GOT3 (cell line): ENCODE measurements around the gene NPIPA2.
"Not testable (repeated sequence)": the region's sequence is repeated elsewhere in the genome, so short reads cannot be mapped to it uniquely, and the experiment has no call there.

ENCODE experiments used
- DNase-seq: peaks from one replicate; lab custom pipeline; 2025; ENCODE audit warnings: mixed read lengths; lab: John Stamatoyannopoulos, UW

Gene NPIPA2

DNA sequence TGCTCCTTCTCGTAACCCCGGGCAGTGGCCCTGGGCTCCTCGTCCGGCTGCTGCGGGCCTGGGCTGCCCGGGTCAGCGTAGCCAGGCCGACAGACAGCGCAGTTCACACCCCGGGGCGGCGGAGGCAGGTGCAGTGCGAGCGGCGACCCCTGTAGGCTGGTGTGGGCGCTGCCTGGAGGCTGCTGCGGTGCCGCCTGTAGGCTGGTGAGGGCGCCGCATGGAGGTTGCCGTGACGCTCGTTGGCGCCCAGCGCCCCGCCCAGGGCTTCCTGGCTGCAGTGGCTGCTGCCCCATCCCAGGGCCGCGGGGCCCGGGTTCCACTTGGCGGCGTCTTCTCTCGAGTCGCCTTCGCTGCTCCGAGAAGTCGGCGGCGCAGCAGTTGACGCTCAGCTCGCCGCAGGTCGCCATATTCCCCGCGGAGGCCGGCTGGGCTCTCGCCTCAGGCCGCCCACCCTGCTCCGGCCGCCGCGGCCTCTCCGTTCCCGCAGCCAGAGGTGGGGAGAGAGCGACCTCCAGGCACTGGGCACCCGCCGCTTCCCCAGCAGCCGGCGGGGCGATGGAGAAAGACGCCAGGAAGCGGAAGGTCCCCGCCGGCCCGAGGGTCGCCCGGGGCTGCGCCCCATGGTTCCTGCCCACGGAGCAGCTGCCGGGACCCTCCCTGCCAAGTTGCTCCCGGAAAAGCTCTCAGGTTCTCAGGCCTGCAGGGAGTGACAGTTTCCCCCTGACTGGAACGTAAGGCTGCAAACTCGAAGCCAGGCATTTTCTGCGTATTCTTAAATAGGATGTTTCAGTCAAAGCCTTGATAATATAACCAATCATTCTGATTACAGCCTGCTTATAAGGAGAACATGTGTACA, at the start of gene NPIPA2:
NPIPA2 (plus strand) TSS at position 261 of the 856 bp plus-strand sequence. CDS start 5,533 bp downstream, outside the sequence.
- DNase-seq, result not testable (repeated sequence)

DNA sequence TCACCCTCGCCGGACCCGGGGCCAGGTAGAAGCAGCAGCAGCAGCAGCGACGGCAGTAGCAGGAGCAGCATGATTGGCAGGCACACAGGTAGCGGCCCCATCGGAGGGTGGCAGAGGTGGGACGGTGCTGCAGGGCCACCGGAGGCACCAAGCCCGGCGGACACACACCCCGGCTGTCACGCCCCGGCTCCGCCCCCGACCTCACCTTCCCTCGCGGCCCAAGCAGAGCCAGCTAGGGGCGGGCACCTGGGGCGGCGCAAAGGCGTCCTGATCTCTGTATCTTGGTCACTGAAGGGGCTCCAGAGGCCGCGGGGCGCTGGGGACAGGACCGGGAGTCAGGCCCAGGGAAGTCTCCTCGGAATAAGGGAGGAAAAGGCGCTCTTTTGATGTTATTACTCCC, 48.2 kb upstream of the NPIPA2 start, which contains the start of gene PLA2G10:
PLA2G10 (minus strand) TSS at position 180 of the 400 bp plus-strand sequence; CDS start at position 101, 79 bp downstream.
- not testable (repeated sequence) for DNase-seq

DNA sequence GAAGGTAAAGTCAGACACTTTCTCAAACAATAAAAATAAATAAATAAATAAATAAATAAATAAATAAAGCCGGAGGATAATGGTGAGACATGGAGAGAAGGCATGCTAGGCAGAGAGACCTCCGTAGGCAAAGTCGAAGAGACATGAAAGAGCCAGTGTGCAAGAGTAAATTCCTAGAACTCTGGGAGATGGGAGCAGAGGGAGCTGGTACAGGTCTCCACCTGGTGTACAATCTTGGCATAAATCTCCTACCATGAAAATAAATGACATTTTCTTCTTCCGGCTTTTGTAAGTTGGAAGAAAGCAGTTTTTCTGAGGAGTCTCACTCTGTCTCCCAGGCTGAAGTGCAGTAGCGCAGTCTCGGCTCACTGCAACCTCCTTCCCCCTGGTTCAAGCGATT, 40.5 kb upstream of the NPIPA2 start:
- not testable (repeated sequence) for DNase-seq

DNA sequence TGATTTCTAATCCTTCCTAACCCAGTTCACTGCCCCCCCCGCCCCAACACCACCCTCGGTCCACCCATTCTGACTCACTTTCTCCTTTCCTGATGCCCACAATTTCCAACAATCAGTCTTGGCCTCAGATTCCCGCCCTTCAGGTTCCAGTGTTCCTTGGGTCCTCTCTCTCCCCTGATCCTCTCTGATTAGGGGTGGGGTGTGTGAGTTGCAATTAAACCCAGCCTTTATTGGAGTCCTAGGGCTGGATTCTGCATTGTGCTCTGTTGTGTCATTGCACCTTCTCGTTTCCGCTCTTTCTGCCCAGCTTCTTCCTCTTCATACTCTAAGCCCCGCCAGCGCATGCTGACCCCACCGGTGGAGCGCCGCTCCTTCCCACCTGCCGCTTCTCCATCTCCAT, 39.7 kb upstream of the NPIPA2 start:
- DNase-seq, result not testable (repeated sequence)

DNA sequence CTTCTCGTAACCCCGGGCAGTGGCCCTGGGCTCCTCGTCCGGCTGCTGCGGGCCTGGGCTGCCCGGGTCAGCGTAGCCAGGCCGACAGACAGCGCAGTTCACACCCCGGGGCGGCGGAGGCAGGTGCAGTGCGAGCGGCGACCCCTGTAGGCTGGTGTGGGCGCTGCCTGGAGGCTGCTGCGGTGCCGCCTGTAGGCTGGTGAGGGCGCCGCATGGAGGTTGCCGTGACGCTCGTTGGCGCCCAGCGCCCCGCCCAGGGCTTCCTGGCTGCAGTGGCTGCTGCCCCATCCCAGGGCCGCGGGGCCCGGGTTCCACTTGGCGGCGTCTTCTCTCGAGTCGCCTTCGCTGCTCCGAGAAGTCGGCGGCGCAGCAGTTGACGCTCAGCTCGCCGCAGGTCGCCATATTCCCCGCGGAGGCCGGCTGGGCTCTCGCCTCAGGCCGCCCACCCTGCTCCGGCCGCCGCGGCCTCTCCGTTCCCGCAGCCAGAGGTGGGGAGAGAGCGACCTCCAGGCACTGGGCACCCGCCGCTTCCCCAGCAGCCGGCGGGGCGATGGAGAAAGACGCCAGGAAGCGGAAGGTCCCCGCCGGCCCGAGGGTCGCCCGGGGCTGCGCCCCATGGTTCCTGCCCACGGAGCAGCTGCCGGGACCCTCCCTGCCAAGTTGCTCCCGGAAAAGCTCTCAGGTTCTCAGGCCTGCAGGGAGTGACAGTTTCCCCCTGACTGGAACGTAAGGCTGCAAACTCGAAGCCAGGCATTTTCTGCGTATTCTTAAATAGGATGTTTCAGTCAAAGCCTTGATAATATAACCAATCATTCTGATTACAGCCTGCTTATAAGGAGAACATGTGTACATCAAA, 38.9 kb upstream of the NPIPA2 start, which contains the start of gene NPIPA3:
NPIPA3 (plus strand) TSS at position 256 of the 856 bp plus-strand sequence. CDS start 5,533 bp downstream, outside the sequence.
- DNase-seq, result not testable (repeated sequence)

DNA sequence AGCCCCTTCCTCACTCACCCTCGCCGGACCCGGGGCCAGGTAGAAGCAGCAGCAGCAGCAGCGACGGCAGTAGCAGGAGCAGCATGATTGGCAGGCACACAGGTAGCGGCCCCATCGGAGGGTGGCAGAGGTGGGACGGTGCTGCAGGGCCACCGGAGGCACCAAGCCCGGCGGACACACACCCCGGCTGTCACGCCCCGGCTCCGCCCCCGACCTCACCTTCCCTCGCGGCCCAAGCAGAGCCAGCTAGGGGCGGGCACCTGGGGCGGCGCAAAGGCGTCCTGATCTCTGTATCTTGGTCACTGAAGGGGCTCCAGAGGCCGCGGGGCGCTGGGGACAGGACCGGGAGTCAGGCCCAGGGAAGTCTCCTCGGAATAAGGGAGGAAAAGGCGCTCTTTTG, 9.1 kb upstream of the NPIPA2 start:
- DNase-seq, result not testable (repeated sequence)

DNA sequence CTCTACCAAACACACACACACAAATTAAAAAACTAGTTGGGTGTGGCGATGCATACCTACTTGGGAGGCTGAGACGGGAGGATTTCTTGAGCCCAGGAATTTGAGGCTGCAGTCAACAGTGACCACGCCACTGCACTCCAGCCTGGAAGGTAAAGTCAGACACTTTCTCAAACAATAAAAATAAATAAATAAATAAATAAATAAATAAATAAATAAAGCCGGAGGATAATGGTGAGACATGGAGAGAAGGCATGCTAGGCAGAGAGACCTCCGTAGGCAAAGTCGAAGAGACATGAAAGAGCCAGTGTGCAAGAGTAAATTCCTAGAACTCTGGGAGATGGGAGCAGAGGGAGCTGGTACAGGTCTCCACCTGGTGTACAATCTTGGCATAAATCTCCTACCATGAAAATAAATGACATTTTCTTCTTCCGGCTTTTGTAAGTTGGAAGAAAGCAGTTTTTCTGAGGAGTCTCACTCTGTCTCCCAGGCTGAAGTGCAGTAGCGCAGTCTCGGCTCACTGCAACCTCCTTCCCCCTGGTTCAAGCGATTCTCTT, 1.4 kb upstream of the NPIPA2 start:
- DNase-seq, result not testable (repeated sequence)

DNA sequence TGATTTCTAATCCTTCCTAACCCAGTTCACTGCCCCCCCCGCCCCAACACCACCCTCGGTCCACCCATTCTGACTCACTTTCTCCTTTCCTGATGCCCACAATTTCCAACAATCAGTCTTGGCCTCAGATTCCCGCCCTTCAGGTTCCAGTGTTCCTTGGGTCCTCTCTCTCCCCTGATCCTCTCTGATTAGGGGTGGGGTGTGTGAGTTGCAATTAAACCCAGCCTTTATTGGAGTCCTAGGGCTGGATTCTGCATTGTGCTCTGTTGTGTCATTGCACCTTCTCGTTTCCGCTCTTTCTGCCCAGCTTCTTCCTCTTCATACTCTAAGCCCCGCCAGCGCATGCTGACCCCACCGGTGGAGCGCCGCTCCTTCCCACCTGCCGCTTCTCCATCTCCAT, 539 bp upstream of the NPIPA2 start:
- not testable (repeated sequence) for DNase-seq

DNA sequence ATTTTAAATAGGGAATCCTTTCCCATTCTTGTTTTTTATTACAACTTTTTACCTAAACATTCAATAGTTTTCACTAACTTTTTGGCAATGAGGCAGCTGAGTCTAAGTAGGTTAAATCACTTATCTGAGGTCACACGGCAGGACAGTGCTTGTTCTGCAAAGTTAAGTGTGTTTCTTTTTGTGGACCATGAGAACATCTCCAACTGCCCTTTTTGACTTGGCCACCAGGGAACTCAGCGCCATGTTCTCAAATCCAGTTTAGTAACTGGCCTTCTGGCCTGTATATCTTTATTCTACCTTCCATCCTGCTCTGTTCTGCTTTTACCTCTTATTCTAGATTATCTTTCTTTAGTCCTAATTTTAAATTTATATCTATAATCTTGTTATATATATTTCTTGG, 31.3 kb downstream of the NPIPA2 start:
- not testable (repeated sequence) for DNase-seq

DNA sequence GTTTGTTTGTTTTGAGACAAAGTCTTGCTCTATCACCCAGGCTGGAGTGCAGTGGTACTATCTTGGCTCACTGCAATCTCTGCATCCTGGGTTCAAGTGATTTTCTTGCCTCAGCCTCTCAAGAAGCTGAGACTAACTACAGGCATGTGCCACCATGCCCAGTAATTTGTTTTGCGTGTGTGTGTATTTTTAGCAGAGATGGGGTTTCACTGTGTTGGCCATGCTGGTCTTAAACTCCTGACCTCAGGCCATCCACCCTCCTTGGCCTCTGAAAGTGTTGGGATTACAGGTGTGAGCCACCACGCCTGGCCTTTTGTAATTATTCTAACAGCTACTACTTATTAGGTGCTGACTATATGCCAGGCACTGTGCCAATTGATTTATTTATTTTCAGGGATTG, 33.3 kb downstream of the NPIPA2 start:
- not testable (repeated sequence) for DNase-seq

DNA sequence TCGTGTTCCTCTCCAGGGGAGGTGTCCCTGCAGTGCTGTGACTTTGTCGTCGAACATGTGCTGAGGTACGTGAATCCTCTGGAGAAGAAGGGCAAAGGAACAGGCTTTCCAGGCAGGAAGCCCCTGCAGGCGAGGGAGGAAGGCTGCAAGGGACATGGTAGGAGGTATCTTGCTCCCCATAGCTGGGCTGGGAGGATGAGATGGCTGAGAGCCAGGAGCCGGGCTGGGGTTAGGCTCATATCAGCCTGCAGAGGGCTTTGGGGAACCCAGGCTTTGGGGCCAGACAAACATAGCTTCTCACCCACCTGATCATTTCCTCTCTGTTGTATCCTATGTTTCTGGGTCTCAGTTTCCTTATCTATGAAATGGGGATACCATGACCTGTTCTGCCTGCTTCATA, 34.4 kb downstream of the NPIPA2 start:
- not testable (repeated sequence) for DNase-seq

DNA sequence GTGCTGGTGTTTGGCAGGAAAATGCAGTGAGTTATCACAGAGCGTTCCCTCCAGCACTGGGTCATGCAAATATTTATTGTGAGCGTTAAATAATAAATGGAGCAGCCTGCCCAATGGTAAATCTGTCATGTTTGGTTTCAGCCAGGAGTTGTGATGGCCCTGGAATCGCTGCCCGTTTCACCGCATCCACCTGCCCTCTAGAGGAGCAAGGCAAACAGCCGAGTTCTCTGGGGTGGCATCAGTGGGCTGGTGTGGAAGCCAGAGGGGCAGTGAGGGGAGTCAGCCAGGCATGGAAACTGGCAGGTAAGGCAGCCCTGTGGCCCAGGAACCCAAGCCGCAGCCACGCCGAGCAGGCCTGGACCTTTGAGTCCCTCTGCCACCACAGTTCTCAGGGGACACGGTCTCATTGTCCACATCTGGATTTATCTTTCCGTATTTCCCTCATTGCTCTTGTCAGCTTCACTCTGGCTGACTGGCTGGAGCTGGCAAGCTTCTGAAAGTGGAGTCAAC, 37.1 kb downstream of the NPIPA2 start:
- not testable (repeated sequence) for DNase-seq

DNA sequence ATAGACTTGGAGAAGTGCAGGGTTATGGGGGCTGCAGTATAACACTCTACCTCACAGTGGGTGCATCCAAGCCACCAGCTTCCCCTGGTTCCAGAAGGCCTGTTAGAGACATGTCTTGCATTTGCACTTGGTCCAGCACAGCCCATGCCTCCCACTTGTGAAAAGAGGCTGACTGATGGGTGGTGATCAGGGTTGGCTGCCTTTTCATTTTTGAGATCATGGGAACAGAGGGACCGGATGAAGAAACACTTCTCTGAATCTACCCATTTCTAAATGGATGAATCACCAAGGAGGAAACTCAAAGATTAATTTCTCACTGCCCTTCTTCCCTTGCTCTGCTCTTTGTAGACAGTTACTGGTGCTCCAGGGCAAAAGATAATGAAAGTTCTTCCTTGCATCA, 43.8 kb downstream of the NPIPA2 start:
- DNase-seq, result not testable (repeated sequence)

DNA sequence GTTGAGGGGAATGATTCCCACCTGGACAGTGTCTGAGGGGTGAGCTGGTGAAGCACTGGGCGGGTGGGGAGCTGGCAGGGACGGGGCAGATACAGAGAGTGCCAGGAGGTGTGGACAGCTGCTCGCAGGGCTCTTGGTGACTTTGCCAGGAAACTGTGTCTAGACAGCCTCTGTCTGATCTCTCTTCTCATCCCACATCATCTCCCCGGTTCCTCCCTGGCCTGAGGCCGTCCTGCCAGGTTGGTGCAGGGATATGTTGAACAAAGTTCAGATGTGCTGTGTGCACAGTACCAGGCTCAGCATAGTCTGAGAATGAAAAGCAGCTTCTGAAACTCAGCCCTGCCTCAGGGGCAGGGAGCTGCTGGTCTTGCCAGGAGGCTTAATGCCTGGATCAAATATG, 47.2 kb downstream of the NPIPA2 start:
- DNase-seq, result not testable (repeated sequence)

DNA sequence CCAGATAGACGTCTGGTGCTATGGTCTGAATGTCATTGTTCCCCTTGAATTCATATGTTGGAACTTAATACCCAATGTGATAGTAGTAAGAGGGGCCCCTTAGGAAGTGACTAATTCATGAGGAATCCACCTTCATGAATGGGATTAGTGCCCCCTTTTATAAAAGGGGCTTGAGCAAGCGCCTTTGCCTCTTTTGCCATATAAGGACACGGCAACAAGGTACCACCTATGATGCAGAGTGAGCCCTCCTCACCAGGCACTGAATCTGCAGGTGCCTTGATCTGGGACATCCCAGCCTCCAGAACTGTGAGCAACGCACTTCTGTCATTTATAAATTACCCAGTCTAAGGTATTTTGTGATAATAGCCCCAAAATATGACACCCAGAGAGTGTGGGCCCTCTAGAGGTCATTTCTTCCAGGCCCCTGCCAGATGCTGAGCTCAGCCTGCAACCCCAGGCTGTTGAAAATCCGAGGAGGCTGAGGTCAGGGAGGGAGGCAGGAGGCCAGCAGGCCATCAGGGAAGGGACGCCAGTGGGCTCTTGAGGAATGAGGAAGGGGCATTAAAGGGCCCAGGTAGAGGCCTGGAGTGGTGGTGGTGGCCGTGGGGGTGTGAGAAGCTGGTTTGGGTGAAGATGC, 48.1 kb downstream of the NPIPA2 start:
- DNase-seq, result not testable (repeated sequence)

DNA sequence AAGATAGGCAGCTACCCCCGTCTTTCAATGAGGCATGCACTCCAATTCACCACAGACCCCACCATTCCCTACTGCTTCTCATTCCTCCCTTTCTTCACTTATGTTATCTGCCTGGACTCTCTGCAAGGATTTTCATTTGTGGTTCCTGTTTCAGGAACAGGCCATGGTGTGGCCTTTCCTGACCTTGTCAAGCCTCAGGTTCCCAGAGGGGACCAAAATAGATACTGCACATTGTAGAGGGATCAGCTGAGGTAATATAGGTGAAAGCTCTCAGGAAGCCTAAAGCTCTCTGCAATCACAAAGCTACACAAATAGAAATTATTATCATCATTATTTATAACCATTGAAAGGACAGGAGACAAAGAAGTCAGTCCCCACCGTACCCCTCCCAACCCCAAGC, 50.6 kb downstream of the NPIPA2 start:
- not testable (repeated sequence) for DNase-seq

DNA sequence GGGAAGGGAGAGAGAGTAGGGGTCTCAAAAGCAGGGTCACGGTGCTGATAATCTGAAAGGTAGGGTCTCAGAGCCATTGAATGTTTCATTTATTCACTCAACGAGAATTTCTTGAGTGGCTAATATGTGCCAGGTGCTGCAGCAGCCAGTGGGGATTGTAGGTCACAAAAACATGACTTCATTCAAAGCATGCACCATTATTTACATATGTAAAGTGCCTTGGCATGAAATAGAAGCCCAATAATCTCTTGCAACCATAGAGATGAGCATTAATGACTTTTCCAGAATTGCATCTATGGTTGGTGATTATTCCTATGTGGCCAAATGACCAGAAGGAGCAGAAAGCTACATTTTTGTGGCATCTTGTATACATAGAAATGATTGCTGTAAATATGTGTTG, 55.2 kb downstream of the NPIPA2 start:
- not testable (repeated sequence) for DNase-seq

DNA sequence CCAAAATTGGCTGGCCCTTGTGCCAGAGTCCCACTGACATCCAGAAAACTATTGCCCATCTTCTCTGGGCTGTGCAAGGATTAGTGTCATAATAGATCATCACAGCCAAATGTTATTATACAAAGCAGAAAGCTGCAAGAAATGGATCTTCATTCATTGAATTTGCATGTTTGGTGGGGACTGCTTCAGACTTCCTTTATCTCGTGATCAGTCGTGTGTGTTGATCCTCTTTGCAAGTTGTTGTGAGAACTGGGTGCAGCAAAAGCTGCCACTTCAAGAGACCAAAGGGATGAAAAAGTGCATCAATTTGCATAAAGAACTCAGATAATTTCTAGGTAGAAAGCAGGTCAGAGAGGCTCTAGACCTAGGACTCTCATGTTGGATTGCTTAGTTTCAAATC, 61.2 kb downstream of the NPIPA2 start:
- not testable (repeated sequence) for DNase-seq

DNA sequence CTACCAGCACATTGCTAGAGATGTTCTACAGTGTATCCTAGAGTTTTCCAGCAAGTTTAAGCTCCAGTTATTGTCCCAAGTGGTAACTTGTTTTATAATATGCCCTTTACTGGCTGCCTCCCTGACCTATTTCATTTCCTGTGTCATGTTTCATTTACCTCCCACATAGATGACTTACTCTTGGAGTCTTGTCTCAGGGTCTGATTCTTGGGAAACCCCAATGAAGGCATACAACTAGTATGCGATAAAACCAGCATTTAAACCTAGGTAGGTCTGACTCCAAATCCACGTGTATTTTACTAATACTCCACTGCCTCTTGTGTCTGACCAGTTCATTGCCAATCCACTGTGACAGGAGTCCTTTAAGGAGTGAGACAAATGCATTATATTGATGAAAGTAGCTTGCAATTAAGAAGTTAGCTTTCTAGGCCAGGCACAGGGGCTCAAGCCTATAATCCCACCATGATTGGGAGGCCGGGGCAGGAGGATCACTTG, 64.9 kb downstream of the NPIPA2 start:
- not testable (repeated sequence) for DNase-seq

DNA sequence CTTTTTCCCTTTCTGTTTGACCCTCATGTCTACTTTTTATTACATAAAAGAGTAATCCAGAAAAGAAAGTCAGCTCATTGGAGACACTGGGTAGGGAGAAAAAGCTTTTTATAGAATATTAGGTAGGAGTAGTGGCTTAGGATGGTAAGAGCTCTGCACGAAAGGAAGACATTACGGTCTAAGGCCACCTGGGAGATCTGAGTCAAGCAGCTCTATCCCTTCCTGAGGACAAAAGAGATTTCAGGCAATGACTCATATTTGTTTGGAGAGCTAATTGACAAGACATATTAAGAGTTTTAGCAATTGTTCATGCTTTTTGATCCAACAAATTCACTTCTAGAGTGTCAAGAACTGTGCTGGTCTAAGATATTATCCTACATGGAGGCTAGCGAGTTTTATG, 71.6 kb downstream of the NPIPA2 start:
- not testable (repeated sequence) for DNase-seq
